OCI-LY3 (cell line): ENCODE results near the gene CMIP.

Source experiments
- H2AFZ ChIP-seq: fragments of 200-600, 300-600 bp; shearing (Covaris generic); 2 replicates; pipeline ENCODE4 v1.6.0; 2014; ENCODE audit warnings: antibody characterized with exemption, low read depth, low read length
- H3K27ac ChIP-seq: fragments of 200-600, 300-600 bp; sonication (generic); 2 replicates; pipeline ENCODE4 v1.5.1; 2014; ENCODE audit warnings: mild to moderate bottlenecking, low read length, moderate library complexity, mixed read lengths
- H3K27me3 ChIP-seq: fragments of 200-600, 300-600 bp; sonication (generic); 2 replicates; pipeline ENCODE4 v1.6.1; 2014; ENCODE audit warnings: low read depth, low read length, mixed read lengths
- H3K36me3 ChIP-seq: fragments of 200-600, 300-600 bp; sonication (generic); replicated peaks from 2 replicates; pipeline ENCODE3; 2014; ENCODE audit warnings: low read depth, low read length, mixed read lengths
- H3K4me1 ChIP-seq: fragments of 300-600, 200-600 bp; sonication (generic); 2 replicates; pipeline ENCODE4 v1.6.1; 2014; ENCODE audit warnings: low read length, mixed read lengths
- H3K4me2 ChIP-seq: fragments of 200-600, 300-600 bp; sonication (generic); 2 replicates; pipeline ENCODE4 v1.6.1; 2014; ENCODE audit warnings: low read length, mixed read lengths
- H3K4me3 ChIP-seq: fragments of 300-600, 200-600 bp; sonication (generic); 2 replicates; pipeline ENCODE4 v1.5.1; 2014; ENCODE audit warnings: antibody characterized with exemption, mild to moderate bottlenecking, low read length, moderate library complexity
- H3K79me2 ChIP-seq: fragments of 300-600, 200-600 bp; shearing (Covaris generic); 2 replicates; pipeline ENCODE4 v1.6.1; 2014; ENCODE audit warnings: mild to moderate bottlenecking, low read length, mixed read lengths
- H3K9ac ChIP-seq: fragments of 300-600, 200-600 bp; shearing (Covaris generic); 2 replicates; pipeline ENCODE4 v1.6.0; 2014; ENCODE audit warnings: mild to moderate bottlenecking, low read length, moderate library complexity
- H3K9me3 ChIP-seq: fragments of 200-600, 300-600 bp; shearing (Covaris generic); 2 replicates; pipeline ENCODE4 v1.6.1; 2014; ENCODE audit warnings: low read length, mixed read lengths; ENCODE audit not compliant: insufficient read depth
- H4K20me1 ChIP-seq: fragments of 200-600, 300-600 bp; sonication (generic); 2 replicates; pipeline ENCODE4 v1.6.1; 2016; ENCODE audit warnings: low read length, mixed read lengths; ENCODE audit not compliant: insufficient read depth
- CTCF ChIP-seq: fragments of 200-600, 300-600 bp; sonication (generic); IDR thresholded peaks from 2 replicates; pipeline ENCODE4 v1.5.1; 2014; ENCODE audit warnings: antibody characterized with exemption, low read length, low read depth
- EZH2phosphoT487 ChIP-seq: fragments of 200-600 bp; shearing (Covaris generic); IDR thresholded peaks from 2 replicates; pipeline ENCODE4 v1.6.1; 2018; ENCODE audit warnings: antibody characterized with exemption, mixed run types, low read depth

The CMIP gene

GRCh38 chr16:81756615-81757356 is 312.2 kb downstream of the CMIP start:
- TF ChIP-seq CTCF (no peak), EZH2phosphoT487 (no peak)
- Histone ChIP-seq H3K9me3 (no peaks in the 10 kb centered on the region), H3K36me3 (peaks cover 18% of the 10 kb centered on the region), H3K9ac (no peak overlapping the region), H3K4me1 (peaks cover 42% of the 10 kb centered on the region), H4K20me1 (no peaks in the 10 kb centered on the region), H3K79me2 (no peaks in the 10 kb centered on the region), H3K4me2 (no peak overlapping the region), H2AFZ (no peak overlapping the region), H3K4me3 (no peak overlapping the region), H3K27me3 (no peaks in the 10 kb centered on the region), H3K27ac (no peak overlapping the region)

GRCh38 chr16:81758376-81758775 is 313.8 kb downstream of the CMIP start:
- Histone ChIP-seq H3K27me3 (no peaks in the 10 kb centered on the region), H3K4me3 (no peak overlapping the region), H3K4me1 (peaks cover 27% of the 10 kb centered on the region), H3K36me3 (peaks cover 18% of the 10 kb centered on the region), H2AFZ (no peak overlapping the region), H3K9me3 (no peaks in the 10 kb centered on the region), H3K4me2 (peak overlapping the region; percentile 12; the same call in 1 of the 2 replicates), H4K20me1 (no peaks in the 10 kb centered on the region), H3K27ac (no peak overlapping the region), H3K79me2 (no peaks in the 10 kb centered on the region), H3K9ac (no peak overlapping the region)
- no peak for TF ChIP-seq EZH2phosphoT487
- TF ChIP-seq CTCF: no peak
